Measurements from ENCODE around the gene PIF1. TPM values are rescaled to one million over a fixed set of nuclear protein-coding genes. Genes with fewer than 3 reads are reported as not detected.

PIF1 gene
- total RNA-seq, 1 experiment from 2014 or later, result 67.6 TPM

GRCh38 chr15:64808785-64809453, 16.5 kb downstream of the PIF1 start:
- Histone ChIP-seq H3K4me1 (replicated peaks; ENCODE audit: insufficient read depth) (no peaks in the 10 kb centered on the region), H3K36me3 (ENCODE audit: low read depth) (no peaks in the 10 kb centered on the region), H2AFZ (no peak overlapping the region), H3F3A (ENCODE audit: insufficient read depth, low read depth) (0 out of 2 replicates have a peak, but pooled peaks cover 3% of the 10 kb centered on the region), H3K27me3 (ENCODE audit: insufficient read depth, low read depth) (no peaks in the 10 kb centered on the region), H3K9me2 (ENCODE audit: insufficient read depth) (no peaks in the 10 kb centered on the region), H3K4me3 (no peak overlapping the region), H3K4me2 (no peak overlapping the region), H3K27ac (no peak overlapping the region), H3K9me3 (ENCODE audit: insufficient read depth, low read depth) (no peaks in the 10 kb centered on the region), H3K79me2 (ENCODE audit: low read depth) (no peaks in the 10 kb centered on the region), H4K20me1 (ENCODE audit: insufficient read depth) (no peaks in the 10 kb centered on the region)
- TF ChIP-seq EZH2 (IDR thresholded peaks at IDR 0.05; ENCODE audit: low read depth), result no peak
- no peak for TF ChIP-seq CTCF (conservative IDR thresholded peaks at IDR 0.05)
- ChIA-PET POLR2A (ENCODE audit: unreplicated experiment) (no interaction called here), CTCF (interaction anchor here (0.5 to 1.7 kb wide), 5 partner anchors 17 to 598 kb away, joined by 3 to 9 read pairs (median 3); partner anchors contain the start of gene PIF1)
- no TSS peak for BruUV-seq (replicated peaks)
- DNase-seq, result no peak
- intact Hi-C loops (cut with micrococcal nuclease; ENCODE audit: unreplicated experiment), result no loop called here

GRCh38 chr15:64807751-64808222, 17.7 kb downstream of the PIF1 start:
- intact Hi-C loops (cut with micrococcal nuclease; ENCODE audit: unreplicated experiment), result no loop called here
- Histone ChIP-seq H3K36me3 (ENCODE audit: low read depth) (no peaks in the 10 kb centered on the region), H3K9me3 (ENCODE audit: insufficient read depth, low read depth) (no peaks in the 10 kb centered on the region), H3K9me2 (ENCODE audit: insufficient read depth) (no peaks in the 10 kb centered on the region), H3K4me2 (no peak overlapping the region), H3K4me1 (replicated peaks; ENCODE audit: insufficient read depth) (no peaks in the 10 kb centered on the region), H3K4me3 (no peak overlapping the region), H3F3A (ENCODE audit: insufficient read depth, low read depth) (no peaks in the 10 kb centered on the region), H3K27me3 (ENCODE audit: insufficient read depth, low read depth) (no peaks in the 10 kb centered on the region), H3K79me2 (ENCODE audit: low read depth) (no peaks in the 10 kb centered on the region), H3K27ac (no peak overlapping the region), H2AFZ (no peak overlapping the region), H4K20me1 (ENCODE audit: insufficient read depth) (no peaks in the 10 kb centered on the region)
- no peak for DNase-seq
- ChIA-PET POLR2A (ENCODE audit: unreplicated experiment) (no interaction called here), CTCF (interaction anchor here (0.6 kb wide), 1 partner anchor 33 kb away, joined by 3 read pairs; no protein-coding TSS in a partner anchor)
- TF ChIP-seq CTCF (conservative IDR thresholded peaks at IDR 0.05) (no peak), EZH2 (IDR thresholded peaks at IDR 0.05; ENCODE audit: low read depth) (no peak)
- BruUV-seq (replicated peaks), result no TSS peak

GRCh38 chr15:64807051-64807749, 18.2 kb downstream of the PIF1 start:
- Histone ChIP-seq H3K4me2 (no peak overlapping the region), H3K27me3 (ENCODE audit: insufficient read depth, low read depth) (no peaks in the 10 kb centered on the region), H3K9me2 (ENCODE audit: insufficient read depth) (no peaks in the 10 kb centered on the region), H3K79me2 (ENCODE audit: low read depth) (no peaks in the 10 kb centered on the region), H4K20me1 (ENCODE audit: insufficient read depth) (no peaks in the 10 kb centered on the region), H3K4me1 (replicated peaks; ENCODE audit: insufficient read depth) (no peaks in the 10 kb centered on the region), H3F3A (ENCODE audit: insufficient read depth, low read depth) (no peaks in the 10 kb centered on the region), H2AFZ (no peak overlapping the region), H3K27ac (no peak overlapping the region), H3K9me3 (ENCODE audit: insufficient read depth, low read depth) (no peaks in the 10 kb centered on the region), H3K4me3 (no peak overlapping the region), H3K36me3 (ENCODE audit: low read depth) (no peaks in the 10 kb centered on the region)
- ChIA-PET POLR2A (ENCODE audit: unreplicated experiment) (no interaction called here), CTCF (interaction anchor here (0.6 kb wide), 1 partner anchor 34 kb away, joined by 3 read pairs; no protein-coding TSS in a partner anchor)
- no TSS peak for BruUV-seq (replicated peaks)
- no peak for DNase-seq
- intact Hi-C loops (cut with micrococcal nuclease; ENCODE audit: unreplicated experiment), result no loop called here
- TF ChIP-seq CTCF (conservative IDR thresholded peaks at IDR 0.05) (no peak), EZH2 (IDR thresholded peaks at IDR 0.05; ENCODE audit: low read depth) (no peak)
